ENCODE measurements around the gene HM13. TPM values are rescaled to one million over a fixed set of nuclear protein-coding genes. Genes with fewer than 3 reads are reported as not detected.
"Not testable (repeated sequence)": the region's sequence is repeated elsewhere in the genome, so short reads cannot be mapped to it uniquely, and the experiment has no call there.

The HM13 gene
- total and polyA plus RNA-seq, 12 donors = 27.5 to 102 (median 34.9) TPM

DNA sequence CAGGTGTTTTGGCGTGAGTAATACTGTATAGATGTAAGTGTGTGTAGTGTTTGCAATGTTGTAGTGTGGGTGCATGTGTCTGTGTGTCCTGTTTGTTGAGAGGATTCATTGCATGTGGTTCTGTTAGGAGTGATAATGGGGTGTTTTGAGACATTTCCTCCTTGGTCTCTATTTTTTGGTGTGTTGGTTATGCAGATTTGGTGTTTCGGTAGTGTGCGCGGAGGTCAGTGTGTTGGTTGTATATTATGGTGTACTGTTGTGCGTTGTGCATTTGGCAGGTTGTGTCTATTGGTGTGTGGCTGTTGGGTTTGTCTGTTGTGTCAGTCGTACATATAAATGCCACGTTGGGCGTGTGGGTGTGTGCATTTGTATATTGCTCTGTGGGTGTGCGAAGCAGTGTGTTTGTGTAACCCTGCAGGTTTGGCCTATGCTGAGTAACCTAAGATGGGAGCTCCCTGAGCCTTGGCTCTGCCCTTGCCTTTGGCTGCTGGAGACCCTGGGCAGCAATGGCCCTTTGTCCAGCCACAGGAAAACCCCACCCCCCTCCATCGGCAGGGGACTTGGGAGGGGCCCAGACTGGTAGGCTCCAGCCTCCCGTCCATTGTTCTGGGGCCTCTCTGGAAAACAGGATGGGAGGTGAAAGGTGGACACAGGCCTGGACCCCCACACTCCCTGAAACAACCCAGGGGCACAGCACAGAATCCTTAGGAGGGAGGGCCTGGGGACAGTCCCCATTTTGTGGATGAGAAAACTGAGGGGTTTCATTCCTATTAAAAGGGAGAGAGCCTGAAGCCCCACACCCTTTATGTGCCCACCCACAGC lies 80.5 kb downstream of the HM13 start:
- H3K27ac ChIP-seq = peak overlapping the region; percentile 70 to 98 (median 89)
- peaks cover 9 to 42% (median 24%) of the 10 kb centered on the region in 9 donors for H3K4me1 ChIP-seq
- H3K4me3 ChIP-seq = no peak overlapping the region
- peak; percentile 53 to 91 (median 79) for ATAC-seq
- 69% methylated on average over 11 of the region's 11 CpGs for whole genome bisulfite sequencing, 2 donors
- no peaks in the 10 kb centered on the region for H3K27me3 ChIP-seq
- TF ChIP-seq, protein P1, sequence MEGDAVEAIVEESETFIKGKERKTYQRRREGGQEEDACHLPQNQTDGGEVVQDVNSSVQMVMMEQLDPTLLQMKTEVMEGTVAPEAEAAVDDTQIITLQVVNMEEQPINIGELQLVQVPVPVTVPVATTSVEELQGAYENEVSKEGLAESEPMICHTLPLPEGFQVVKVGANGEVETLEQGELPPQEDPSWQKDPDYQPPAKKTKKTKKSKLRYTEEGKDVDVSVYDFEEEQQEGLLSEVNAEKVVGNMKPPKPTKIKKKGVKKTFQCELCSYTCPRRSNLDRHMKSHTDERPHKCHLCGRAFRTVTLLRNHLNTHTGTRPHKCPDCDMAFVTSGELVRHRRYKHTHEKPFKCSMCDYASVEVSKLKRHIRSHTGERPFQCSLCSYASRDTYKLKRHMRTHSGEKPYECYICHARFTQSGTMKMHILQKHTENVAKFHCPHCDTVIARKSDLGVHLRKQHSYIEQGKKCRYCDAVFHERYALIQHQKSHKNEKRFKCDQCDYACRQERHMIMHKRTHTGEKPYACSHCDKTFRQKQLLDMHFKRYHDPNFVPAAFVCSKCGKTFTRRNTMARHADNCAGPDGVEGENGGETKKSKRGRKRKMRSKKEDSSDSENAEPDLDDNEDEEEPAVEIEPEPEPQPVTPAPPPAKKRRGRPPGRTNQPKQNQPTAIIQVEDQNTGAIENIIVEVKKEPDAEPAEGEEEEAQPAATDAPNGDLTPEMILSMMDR (IDR thresholded peaks at IDR 0.05) = no peak
- intact Hi-C loops (cut with DNase I) = loop anchor here in 2 of 10 donors (2.0 kb wide), 1 partner anchor 14 kb away; no protein-coding TSS in a partner anchor
- H3K36me3 ChIP-seq = no peaks in the 10 kb centered on the region
- H3K9me3 ChIP-seq = no peaks in the 10 kb centered on the region
- DNase-seq = peak; percentile 67 to 86

DNA sequence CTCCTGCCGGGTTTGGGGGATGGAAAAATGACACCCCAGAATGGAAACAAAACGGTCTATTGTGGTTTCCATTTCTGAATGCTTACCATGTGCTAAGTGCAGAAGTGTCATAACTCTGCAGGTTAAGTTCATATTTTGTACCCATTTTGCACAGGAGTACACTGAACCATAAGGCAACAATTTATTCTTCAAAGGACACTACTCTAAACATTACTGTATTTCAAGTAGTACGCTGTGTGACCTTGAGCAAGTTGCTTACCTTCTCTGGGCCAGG lies 81.1 kb downstream of the HM13 start:
- DNase-seq (no peak), ATAC-seq (no peak)
- Histone ChIP-seq H3K27ac (peak overlapping the region; percentile 70 to 98 (median 89)), H3K36me3 (no peaks in the 10 kb centered on the region), H3K4me1 (peaks cover 9 to 41% (median 24%) of the 10 kb centered on the region in 9 donors), H3K4me3 (no peak overlapping the region), H3K9me3 (no peaks in the 10 kb centered on the region), H3K27me3 (no peaks in the 10 kb centered on the region)
- TF ChIP-seq, protein P1 (IDR thresholded peaks at IDR 0.05) = no peak
- intact Hi-C loops (cut with DNase I) = loop anchor here in 2 of 10 donors (2.0 kb wide), 1 partner anchor 13 kb away; no protein-coding TSS in a partner anchor
- 66 to 78% methylated on average over 3 of the region's 3 CpGs for WGBS, 2 donors

DNA sequence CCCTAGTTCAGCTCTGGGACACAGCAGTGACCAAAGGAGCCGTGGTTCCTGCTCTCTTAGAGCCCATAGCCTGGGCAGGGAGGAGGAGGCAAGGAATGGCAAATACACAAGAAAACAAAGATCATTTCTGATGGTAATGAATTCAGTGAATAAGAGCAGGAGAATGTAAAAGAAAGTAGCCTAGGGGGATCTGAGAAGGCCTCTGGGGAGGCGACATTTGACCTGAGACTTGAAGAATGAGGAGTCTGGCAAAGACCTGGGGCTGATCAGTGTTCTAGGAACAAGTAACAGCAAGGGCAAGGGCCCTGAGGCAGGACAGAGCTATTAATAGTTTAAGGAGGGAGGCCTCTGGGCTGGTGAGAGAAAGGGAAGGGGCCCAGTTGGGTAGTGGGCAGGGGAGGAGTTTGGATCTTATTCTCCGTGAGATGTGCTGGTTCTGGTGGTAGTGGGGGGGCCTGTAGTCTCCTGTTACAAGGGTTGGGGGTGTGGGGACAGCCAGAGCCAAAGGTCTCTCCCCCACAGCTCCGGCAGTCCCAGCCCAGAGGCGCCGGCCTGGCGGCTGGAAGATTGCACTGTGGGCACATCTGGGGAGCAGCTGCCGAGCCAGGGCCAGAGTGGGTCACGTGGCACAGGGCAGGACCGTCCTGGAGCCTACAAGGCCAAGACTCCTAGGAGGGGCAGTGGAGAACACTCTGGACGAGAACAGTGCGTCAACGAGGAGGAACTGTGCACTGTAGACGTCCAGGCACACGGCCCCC lies 81.6 kb downstream of the HM13 start:
- Histone ChIP-seq H3K27me3 (no peaks in the 10 kb centered on the region), H3K4me1 (peaks cover 9 to 41% (median 24%) of the 10 kb centered on the region in 9 donors), H3K9me3 (no peaks in the 10 kb centered on the region), H3K27ac (peak overlapping the region; percentile 70 to 98 (median 89)), H3K36me3 (no peaks in the 10 kb centered on the region), H3K4me3 (no peak overlapping the region)
- ATAC-seq = peak; percentile 85 to 94 (median 92)
- intact Hi-C loops (cut with DNase I) = loop anchor here in 2 of 10 donors (1.0 to 2.0 kb wide), 2 partner anchors 8 to 13 kb away; no protein-coding TSS in a partner anchor
- WGBS, 2 donors = 31 to 32% methylated on average over 15 of the region's 15 CpGs
- DNase-seq = peak; percentile 87 to 89
- TF ChIP-seq, protein P1 (IDR thresholded peaks at IDR 0.05) = no peak

DNA sequence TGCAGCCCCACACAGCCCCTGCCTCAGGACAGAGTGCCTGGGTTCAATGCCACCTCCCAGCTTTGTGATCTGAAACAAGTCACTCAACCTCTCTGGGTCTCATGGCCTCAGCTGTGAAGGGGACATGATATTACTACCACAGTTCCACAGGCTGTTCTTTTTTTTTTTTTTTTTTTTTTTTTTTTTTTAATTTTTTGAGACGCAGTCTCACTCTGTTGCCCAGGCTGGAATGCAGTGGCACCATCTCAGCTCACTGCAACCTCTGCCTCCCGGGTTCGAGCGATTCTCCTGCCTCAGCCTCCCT lies 82.1 kb downstream of the HM13 start:
- intact Hi-C loops (cut with DNase I) = loop anchor here in 1 of 10 donors (1.0 kb wide), 1 partner anchor 8 kb away; no protein-coding TSS in a partner anchor
- H3K36me3 ChIP-seq = not testable (repeated sequence)

More for the DNA sequence above, 82.1 kb downstream of the HM13 start:
- not testable (repeated sequence) for H3K9me3 ChIP-seq, H3K4me3 ChIP-seq, ATAC-seq, DNase-seq, H3K27me3 ChIP-seq
- peaks cover 9 to 41% (median 24%) of the 10 kb centered on the region in 9 donors for H3K4me1 ChIP-seq
- 65% methylated on average over 4 of the region's 4 CpGs for WGBS, 2 donors
- peak overlapping the region; percentile 70 to 98 (median 89) for H3K27ac ChIP-seq
